IPS-11a (cell line): Measurements from ENCODE around the gene MCM3AP.

Source experiments
- H3K4me3 ChIP-seq: one replicate; pipeline ENCODE4 v1.5.1; 2013; ENCODE audit warnings: low read depth, low read length, control low read depth

MCM3AP gene

DNA sequence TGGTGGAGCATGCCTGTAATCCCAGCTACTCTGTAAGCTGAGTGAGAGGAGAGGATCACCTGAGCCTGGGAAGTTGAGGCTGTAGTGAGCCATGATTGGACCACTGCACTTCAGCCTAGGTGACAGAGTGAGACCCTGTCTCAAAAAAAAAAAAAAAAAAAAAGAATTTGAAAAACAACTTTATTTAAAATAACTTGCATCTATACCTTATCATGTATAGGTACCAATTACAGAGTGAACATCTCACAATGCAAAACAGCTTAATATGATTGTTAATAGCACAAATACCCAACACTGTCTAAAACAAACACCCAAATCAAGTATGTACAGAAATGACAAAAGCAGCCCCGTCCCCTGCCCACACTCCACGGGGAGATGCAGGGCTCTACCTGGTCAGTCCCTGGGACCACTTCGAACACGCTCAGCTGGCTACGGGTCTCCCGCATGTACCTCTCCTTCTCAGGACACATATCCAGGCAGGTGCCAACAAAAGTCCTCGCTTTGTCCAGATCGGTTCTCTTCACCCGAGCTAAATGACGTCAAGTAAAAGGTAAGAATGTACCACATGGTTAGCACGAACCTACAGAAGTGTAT is 10.5 kb downstream of the MCM3AP start:
- no peak overlapping the region for H3K4me3 ChIP-seq

DNA sequence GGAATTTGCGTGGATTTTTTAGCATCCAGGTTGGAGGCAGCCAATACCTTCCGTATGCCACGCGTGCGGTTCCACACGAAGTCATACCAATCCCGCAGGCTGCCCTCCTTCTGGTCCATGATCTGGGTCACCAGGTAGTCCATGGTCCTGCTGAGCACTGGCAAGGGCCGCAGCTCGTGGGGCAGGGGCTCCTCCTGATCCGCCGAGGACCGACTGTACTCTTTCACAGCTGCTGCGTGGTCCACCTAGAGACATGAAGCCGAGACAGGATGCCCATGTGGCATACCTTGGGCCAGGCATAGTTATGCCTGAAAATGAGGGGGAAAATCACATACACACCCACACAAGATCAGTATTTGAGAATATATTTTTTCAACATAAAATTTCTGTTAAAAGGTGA is 12.1 kb downstream of the MCM3AP start:
- H3K4me3 ChIP-seq = no peak overlapping the region

DNA sequence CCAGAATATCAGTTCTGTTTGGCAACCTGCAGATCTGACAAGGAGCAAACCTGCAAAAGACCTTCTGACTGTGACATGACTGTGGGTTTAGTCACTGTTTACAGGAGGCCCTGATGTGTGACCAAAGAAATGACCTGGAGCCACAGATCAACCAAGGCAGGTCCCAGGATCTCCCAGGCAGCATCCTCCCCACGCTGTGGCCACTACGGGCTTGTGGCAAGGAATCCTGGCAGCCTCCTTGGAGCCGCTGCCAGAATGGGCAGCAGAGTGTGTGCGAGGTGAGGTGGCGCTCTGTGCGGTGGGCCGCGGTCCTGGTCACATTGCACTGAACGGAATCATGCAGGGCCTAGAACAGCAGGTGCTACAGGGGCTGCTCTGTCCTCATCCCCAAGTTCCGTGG is 15.9 kb downstream of the MCM3AP start:
- H3K4me3 ChIP-seq = no peak overlapping the region

DNA sequence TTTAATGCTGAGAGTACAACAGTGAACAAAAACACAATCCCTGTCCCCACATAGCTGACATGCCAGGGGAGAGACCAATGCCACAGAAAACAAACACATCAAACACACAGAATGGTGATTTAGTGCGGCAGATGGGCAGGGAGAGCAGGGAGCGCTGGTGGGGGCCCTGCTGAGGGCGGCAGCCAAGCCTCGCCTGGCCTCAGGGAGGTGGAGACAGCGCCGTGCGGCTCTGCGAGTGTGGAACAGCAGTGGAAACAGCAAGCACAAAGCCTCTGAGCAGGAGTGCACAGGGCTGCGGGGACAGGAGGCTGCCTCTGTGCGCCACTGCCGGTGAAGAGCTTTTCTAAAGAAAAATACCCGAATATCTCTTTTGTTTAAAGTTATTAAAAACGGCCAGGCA is 17.0 kb downstream of the MCM3AP start:
- H3K4me3 ChIP-seq = no peak overlapping the region

DNA sequence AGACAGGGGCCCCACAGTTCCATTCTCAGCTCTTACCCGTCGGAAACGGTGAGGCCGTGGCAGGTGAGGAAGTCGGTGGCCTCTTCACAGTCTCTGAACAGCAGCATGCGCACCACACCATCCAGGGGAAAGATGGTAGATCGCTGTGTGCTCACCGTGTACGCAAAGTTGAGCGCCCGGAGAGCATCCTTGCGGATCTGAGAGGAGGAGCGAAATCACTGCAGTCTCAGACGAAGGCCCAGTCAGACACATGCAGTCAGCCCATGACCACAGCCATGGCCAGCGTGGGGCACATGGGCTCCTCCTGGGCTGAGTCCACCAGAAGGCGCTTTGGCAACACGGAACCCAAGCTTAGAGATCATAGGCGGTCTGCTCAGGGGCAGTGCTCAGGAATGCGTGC is 18.5 kb downstream of the MCM3AP start:
- H3K4me3 ChIP-seq = no peak overlapping the region

DNA sequence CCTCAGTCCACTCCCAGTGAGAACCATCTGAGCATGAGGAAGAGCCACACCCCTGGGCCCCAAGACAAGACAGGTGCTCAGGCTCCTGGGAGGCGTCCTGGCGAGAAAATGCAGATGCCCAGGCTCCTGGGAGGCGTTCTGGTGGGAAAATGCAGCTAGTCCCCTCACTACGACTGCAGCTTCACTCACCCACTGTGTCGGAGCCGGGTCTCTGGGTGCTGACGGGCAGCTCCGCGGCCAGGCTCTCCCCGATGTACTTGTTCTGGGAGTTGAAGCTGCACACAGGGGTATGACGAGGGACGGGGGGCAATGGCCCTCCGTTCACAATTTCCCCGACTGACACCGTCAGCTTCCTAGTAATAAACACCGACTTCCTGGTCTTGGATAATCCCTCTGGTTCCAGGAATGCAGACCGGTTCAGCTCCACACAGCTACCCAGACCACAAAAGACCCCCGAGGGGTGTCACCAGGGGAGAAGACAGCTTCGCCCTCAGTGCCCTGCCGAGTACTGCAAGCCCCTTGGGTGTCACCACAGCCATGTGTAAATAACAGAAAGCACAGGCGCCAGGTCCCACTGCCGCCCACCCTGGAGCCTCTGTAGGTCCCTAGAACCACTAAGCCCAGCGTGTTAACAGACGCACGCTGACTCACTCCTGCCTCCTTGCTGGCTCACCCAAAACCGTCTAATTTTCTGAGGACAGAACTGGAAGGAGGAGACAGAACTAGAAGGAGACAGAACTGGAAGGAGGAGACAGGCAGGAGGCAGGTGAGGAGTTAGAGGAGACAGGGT is 19.5 kb downstream of the MCM3AP start:
- no peak overlapping the region for H3K4me3 ChIP-seq

DNA sequence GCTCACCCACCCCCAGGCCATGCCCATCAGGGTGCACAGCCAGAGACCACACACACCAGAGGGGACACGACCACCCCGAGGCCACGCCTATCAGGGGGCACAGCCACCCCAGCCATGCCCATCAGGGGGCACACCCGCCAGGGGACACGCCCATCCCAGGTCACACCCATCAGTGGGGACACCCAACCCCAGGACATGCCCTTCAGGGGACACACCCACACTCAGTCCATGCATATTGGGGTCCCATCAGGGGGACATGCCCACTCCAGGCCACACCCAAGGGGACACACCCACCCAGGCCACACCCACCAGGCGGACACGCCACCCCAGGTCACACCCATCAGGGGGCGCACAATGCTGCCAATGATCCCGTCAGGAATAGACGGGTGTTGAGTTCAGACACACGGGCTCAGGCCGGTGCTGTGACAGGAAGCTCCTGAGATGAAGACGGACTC is 20.7 kb downstream of the MCM3AP start:
- H3K4me3 ChIP-seq = no peak overlapping the region

DNA sequence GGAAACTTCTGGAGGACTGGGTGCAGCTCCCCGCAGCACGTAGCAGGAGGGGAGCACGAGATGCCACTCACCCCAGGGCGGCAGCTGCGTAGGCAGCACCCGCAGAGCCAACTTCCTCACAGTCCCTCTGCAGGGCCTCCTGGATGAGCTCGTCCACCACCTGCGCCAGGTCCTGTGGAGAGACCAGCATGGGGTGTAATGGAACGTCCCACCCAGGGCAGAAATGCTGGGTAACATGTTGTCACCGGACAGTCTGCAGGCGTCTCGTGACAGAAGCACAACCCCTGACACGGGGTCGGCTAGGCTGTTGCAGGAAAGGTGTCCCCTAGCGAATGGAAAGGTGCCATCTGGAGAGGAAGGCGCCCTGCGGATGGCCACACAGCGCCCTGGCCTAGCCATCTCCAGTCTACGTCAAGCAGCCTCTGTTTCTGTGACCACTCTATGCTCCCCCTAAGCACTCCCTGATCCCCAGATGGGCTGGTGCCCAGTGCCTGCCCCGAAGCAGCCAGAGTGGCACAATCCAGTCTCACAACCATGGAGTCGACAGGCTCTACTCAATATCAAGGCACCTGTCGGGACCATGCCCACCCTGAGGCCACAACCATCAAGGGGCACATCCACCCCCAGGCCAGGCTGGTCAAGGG is 21.2 kb downstream of the MCM3AP start:
- H3K4me3 ChIP-seq = no peak overlapping the region

DNA sequence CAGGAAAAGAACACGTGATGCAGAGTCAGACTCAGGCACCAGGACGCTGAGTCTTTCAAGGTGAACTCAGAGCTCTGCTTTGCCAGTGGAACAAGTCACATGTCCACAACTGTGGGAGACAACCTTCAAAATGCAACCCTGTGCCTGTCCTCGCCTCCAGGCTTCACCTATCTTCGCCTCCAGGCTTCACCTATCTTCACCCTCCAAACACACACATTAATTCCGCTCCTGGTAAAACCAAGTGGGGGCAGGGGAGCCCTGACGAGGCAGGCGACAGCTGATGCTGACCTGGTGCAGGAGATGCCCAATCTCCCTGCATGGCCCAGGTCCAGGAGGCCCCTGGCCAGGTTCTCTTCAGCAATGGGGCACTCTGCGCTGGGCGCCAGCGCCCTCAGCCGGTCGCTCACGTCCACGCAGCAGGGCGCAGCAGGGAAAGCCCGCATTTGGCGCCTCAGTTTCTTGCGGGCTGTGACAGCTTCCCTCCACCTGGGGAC is 28.9 kb downstream of the MCM3AP start:
- no peak overlapping the region for H3K4me3 ChIP-seq

DNA sequence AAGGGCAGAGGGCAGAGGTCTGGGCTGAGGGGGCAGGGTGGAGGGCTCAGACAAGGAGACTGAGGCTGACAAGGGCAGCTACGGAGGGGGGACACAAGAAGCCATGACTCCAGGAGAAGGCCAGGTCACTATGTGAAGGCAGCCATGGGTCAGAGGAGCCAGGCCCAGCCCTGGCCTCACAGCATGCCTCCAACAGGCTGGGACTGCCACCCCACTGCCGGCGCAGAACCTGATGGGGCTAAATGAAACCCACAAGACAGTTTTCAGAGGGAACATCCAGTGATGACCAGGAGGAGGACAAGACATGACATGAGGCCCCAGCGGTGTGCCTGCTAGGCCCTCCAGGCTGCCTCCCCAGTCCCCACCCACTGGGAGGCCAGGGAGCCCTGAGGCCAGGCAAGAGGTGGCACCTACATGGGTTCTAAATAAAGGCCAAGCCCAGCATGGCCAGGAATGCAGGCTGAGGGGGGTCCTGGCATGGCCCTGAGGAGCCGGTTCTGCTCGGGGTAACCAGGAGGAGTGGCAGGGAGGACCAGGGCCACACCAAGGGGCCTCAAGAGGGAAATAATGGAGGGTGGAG is 29.6 kb downstream of the MCM3AP start:
- H3K4me3 ChIP-seq = no peak overlapping the region

DNA sequence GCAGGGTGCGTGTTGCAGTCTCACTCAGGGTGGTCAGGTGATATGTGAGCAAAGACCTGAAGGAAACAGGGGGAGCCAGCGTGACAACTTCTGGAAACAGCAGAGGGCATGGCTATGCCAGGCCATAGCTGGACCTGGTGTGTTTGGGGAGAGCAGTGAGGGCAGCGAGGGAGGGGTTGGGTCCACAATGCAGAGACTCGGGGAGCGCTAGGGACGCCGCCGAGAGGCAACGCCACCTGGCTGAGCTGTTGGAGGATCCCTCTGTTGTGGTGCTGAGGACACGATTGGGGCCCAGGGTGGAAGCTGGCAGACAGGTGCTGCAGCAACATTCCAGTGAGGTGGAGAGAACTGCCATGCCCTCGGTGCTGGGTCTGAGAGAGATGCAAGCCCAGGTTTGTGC is 30.2 kb downstream of the MCM3AP start:
- H3K4me3 ChIP-seq = no peak overlapping the region

DNA sequence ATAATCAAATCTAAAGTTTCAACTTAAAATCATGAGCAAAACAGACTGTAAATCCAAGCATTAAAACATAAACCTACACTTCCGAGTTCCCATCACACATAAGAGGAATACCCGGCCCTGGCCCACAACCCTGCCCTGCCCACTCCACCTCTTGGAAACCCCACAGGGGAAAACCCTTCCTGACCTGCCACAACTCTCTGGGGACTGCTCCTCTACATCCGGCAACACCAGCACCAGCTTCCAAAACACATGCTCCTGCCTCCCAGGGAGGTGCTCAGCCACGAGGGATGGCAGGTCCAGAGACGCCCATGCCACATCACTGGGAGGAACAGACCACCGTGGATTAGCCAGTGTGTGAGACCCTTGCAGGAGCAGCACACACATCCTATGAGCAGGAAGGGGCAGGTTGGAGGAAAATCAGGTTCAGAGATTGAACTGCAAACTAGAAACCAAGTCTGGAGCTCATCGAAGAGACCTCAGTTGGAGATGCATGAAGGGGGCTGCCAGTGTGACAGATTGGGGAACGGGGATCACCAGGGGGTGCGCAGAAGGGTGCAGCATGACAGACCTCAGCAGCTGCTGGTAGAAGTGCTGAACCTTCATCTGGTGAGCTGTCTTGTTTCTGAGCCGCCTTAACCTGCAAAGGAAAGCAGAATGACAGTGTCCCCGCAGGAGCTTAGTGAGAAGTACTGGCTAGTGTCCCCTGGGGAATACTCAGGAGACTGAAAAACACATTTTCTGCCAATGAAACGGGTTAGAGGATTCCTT is 31.0 kb downstream of the MCM3AP start:
- H3K4me3 ChIP-seq = no peak overlapping the region

DNA sequence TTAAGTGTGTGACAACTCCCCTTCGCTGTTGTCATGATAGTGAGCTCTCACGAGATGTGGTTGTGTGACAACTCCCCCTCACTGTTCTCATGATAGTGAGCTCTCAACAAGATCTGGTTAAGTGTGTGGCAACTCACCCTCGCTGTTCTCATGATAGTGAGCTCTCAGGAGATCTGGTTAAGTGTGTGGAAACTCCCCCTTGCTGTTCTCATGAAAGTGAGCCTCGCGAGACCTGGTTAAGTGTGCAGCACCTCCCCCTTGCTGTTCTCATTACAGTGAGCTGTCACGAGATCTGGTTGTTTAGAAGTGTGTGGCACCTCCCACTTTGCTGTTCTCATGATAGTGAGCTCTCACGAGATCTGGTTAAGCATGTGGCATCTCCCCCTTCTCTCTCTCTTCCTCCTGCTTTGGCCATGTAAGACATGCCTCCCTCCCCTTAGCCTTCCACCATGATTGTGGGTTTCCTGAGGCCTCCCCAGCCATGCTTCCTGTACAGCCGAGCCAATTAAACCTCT is 31.7 kb downstream of the MCM3AP start:
- no peak overlapping the region for H3K4me3 ChIP-seq

DNA sequence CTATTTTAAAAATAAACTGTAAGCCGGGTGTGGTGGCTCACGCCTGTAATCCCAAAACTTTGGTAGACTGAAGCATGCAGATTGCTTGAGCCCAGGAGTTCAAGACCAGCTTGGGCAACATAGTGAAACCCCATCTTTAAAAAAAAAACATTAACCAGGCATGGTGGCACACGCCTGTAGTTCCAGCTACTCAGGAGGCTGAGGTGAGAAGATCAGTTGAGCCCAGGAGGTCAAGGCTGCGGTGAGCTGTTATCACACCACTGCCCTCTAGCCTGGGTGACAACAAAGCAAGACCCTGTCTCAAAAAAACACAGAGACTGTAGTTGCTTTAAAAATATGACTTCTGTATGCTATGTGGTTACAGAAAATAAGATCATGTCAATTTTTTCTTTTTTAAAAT is 32.6 kb downstream of the MCM3AP start:
- no peak overlapping the region for H3K4me3 ChIP-seq

DNA sequence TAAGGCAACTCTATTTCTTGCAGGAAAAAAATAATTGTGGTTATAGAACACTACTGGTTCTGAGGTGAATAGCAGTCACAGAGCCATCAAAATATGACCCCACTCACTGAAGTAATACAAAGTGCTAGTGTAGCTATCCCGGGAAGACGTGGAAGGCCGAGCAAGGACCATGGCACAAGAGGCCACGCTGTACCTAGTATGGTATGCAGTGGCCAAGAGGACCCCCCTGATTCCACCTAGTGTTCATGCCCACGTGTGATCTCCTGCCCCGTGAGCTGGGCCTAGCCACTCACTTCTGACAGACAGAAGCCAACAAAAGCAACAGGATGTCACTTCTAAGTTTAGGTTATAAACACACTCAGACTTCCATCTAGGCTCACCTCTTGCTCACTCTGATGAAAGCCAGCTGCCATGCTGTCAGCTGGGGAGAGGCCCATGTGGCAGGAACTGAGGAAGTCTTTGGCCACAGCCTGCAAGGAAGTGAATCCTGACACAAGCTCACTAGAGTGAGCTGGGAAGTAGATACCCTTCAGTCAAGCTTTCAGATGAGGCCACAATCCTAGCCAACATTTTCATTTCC is 35.2 kb downstream of the MCM3AP start:
- H3K4me3 ChIP-seq = no peak overlapping the region

DNA sequence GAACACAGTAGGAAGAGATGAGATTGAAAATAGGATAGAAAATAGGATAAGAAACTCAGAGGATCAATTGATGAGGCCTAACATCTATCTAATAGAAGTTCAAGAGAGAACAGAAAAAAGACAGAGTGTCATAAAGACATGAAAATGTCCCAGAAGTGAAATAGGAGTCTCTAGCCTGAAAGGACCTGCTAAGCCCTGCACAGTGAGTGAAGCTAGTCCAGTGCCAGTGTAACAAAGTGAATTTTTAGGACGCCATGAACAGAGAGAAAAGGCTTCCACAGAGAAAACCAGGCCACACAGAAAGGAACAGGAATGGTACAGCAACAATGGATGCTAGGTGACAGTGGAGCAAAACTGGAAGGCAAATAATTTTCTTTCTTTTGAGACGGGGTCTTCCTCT is 36.6 kb downstream of the MCM3AP start:
- no peak overlapping the region for H3K4me3 ChIP-seq

DNA sequence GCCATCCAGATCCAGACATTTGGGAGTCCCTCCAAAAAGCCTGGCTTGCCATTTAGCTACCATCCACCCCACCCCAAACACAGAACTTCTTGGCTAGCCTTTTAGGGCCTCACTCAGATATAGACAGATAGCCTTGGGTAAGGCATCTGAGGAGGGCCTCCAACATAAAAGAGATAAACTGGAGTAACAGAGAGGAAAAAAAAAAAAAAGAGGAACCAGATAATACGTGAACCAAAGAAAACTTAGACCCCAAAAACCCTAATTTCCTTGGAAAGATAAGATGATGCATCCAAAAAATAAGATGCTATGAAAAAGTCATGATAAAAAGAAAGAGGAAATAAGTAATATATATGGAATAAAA is 37.0 kb downstream of the MCM3AP start:
- H3K4me3 ChIP-seq = no peak overlapping the region

DNA sequence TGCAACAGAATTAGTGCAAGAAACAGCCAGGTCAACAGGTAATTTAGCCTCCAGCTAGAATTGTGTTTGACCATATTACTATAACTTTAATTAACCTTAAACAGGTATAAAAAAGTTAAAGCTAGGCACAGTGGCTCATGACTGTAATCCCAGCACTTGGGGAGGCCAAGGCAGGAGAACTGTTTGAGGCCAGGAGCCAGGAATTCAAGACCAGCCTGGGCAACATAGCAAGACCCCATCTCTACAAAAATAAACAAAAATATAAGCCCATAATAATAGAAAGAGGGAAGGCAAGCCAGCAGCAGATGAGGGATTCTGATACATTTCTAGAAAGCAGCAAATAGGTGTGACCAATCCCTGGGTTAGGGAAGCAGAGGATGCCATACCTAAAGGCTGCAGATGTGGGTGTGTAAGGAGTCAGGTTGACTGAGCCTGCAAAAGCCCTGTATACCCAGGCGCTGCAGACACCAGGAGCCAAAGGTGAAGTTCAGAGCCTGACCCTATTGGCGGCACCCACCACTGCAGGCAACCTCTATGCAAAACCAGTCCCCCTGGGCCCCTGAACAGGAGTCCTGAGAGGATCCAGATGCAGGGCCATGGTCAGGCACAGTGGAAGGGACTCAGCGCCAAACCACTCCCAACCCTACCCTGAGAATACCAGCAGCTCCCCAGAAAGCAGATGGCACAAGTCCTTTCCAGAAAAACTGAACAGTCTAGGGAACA is 37.6 kb downstream of the MCM3AP start:
- no peak overlapping the region for H3K4me3 ChIP-seq

DNA sequence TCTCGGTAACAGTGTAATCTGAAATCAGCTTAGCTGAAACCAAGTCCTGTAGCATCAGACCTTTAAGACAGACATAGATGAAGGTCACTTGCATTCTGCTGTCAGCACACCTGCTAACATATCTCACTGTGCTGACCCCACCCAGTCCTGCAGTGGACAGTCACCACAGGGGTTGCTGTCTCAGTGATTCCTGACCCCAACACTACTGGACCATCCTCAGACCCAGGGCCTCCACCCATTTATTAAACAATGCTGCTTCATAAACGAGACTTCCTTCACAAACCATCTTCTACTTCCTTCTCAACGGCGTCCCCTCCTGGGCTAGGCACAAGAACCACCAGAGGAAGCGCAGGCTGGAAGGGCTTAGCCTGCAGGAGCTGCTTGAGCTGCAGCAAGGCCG is 39.1 kb downstream of the MCM3AP start:
- H3K4me3 ChIP-seq = no peak overlapping the region
